RWPE2 (cell line): ENCODE data around the gene DDX10.

ENCODE experiments used
- ATAC-seq: fragments of 200-7000 bp; cut with Tn5 transposase; 3 replicates; pipeline ENCODE4 v1.9.1; 2021; ENCODE audit warnings: low read depth
- DNase-seq: peaks from one replicate; pipeline ENCODE4 v3.0.0-alpha.2; 2020; ENCODE audit warnings: low spot score
- H3K27ac ChIP-seq: fragments of 450-650 bp; 2 replicates; pipeline ENCODE4 v1.5.1; 2017; ENCODE audit warnings: mild to moderate bottlenecking; ENCODE audit not compliant: poor library complexity, severe bottlenecking
- H3K27me3 ChIP-seq: fragments of 250-450 bp; sonication (Bioruptor Pico); 2 replicates; pipeline ENCODE4 v1.5.1; 2021; ENCODE audit warnings: mild to moderate bottlenecking, moderate library complexity; ENCODE audit not compliant: insufficient read depth, poor library complexity, severe bottlenecking
- H3K36me3 ChIP-seq: fragments of 250-450 bp; sonication (Bioruptor Pico); 2 replicates; pipeline ENCODE4 v1.5.1; 2020; ENCODE audit warnings: low read depth, mild to moderate bottlenecking, moderate library complexity
- H3K4me1 ChIP-seq: fragments of 250-450 bp; sonication (Bioruptor Pico); 2 replicates; pipeline ENCODE4 v1.5.1; 2021; ENCODE audit warnings: mild to moderate bottlenecking, moderate library complexity; ENCODE audit not compliant: insufficient read depth, poor library complexity, severe bottlenecking
- H3K4me3 ChIP-seq: fragments of 250-450 bp; sonication (Bioruptor Pico); 2 replicates; pipeline ENCODE4 v1.5.1; 2021; ENCODE audit warnings: mild to moderate bottlenecking, moderate library complexity; ENCODE audit not compliant: severe bottlenecking
- H3K9me3 ChIP-seq: fragments of 250-450 bp; sonication (Bioruptor Pico); 2 replicates; pipeline ENCODE4 v1.5.1; 2021; ENCODE audit warnings: mild to moderate bottlenecking, moderate library complexity; ENCODE audit not compliant: severe bottlenecking
- TF ChIP-seq, protein P1 (sequence below): fragments of 450-650 bp; IDR thresholded peaks from one replicate; pipeline ENCODE4 v1.5.1; 2017; ENCODE audit warnings: mild to moderate bottlenecking, moderate library complexity; ENCODE audit not compliant: poor library complexity, severe bottlenecking

The DDX10 gene

DNA sequence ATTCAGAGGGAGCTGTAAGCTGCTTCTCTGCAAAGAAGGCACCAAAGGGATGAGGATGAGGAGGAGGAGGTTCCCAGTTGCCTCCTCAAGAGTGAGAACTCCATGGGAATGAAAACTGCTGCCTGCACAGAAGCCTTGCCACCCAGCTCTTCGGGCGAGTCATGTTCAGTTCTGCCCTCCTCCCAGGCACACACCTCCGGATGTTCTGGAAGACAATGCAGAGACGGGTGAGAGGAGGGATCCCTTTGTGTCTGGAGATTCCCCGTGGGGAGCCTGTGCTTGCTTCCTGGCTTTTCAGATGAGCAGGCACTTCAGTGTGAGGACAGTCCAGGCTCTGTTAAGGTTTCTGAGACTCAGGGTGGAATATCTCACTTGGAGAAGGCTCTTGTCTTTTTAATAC, 295.6 kb downstream of the DDX10 start:
- Histone ChIP-seq H3K36me3 (no peaks in the 10 kb centered on the region), H3K27me3 (no peaks in the 10 kb centered on the region), H3K4me1 (peaks cover 13% of the 10 kb centered on the region), H3K27ac (no peak overlapping the region), H3K4me3 (no peak overlapping the region), H3K9me3 (no peaks in the 10 kb centered on the region)
- DNase-seq, result no peak
- TF ChIP-seq, protein P1, sequence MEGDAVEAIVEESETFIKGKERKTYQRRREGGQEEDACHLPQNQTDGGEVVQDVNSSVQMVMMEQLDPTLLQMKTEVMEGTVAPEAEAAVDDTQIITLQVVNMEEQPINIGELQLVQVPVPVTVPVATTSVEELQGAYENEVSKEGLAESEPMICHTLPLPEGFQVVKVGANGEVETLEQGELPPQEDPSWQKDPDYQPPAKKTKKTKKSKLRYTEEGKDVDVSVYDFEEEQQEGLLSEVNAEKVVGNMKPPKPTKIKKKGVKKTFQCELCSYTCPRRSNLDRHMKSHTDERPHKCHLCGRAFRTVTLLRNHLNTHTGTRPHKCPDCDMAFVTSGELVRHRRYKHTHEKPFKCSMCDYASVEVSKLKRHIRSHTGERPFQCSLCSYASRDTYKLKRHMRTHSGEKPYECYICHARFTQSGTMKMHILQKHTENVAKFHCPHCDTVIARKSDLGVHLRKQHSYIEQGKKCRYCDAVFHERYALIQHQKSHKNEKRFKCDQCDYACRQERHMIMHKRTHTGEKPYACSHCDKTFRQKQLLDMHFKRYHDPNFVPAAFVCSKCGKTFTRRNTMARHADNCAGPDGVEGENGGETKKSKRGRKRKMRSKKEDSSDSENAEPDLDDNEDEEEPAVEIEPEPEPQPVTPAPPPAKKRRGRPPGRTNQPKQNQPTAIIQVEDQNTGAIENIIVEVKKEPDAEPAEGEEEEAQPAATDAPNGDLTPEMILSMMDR, result no peak
- ATAC-seq, result peak; percentile 62

- Histone ChIP-seq H3K9me3 (no peaks in the 10 kb centered on the region), H3K36me3 (no peaks in the 10 kb centered on the region), H3K4me1 (peaks cover 13% of the 10 kb centered on the region), H3K27ac (no peak overlapping the region), H3K4me3 (no peak overlapping the region), H3K27me3 (no peaks in the 10 kb centered on the region)
- ATAC-seq (no peak), DNase-seq (no peak)
- TF ChIP-seq, protein P1, result no peak
Observed at GRCh38 chr11:108961095-108961494, 296.2 kb downstream of the DDX10 start.

DNA sequence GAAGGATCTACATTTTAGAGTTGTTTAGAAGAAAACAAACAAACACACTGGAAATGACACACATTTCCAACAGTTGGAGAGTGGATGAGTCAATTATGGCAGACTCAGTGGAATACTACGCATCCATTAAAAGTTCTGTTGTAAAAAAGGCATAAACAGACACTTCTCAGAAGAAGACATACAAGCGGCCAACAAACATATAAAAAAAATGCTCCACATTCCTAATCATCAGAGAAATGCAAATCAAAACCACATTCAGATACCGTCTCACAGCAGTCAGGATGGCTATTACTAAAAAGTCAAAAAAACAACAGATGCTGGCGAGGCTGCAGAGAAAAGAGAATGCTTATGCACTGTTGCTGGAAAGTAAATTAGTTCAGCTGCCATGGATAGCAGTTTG, 298.2 kb downstream of the DDX10 start:
- TF ChIP-seq, protein P1, result no peak
- Histone ChIP-seq H3K36me3 (no peaks in the 10 kb centered on the region), H3K9me3 (no peaks in the 10 kb centered on the region), H3K4me1 (peaks cover 12% of the 10 kb centered on the region), H3K4me3 (no peak overlapping the region), H3K27me3 (no peaks in the 10 kb centered on the region), H3K27ac (no peak overlapping the region)
- no peak for DNase-seq
- no peak for ATAC-seq

DNA sequence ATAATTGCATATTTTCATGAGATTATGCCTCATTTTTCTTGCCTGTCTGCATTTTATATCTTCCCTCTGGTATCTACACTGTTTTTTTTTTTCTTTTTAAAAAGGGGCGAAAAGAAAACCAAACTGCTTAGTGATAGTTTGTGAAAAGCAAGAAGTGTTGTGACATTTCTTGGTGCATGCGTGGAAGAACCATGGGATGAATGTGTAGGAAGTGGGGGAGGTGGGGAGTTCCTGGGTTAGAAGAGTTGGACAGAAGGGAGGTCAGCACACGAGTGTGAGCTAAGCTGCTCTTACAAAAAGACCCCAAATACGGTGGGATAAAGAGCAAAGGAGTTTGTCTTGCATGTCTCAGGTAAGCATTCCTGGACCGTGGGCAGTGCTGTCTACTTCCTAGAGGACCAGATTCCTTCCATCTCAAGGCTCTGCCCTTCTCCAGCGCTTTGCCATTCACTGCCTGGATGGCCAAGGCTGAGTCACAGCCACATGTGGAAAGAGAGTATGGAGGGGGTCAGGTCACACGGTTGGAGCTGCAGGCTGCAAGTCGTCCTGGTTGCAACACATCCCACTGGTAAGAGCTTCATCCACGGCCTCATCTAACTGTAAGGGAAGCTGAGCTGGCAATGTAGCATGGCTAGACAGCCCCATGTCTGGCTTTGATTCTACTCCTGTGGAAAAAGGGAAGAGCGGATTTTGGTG, 300.6 kb downstream of the DDX10 start:
- DNase-seq, result no peak
- no peaks in the 10 kb centered on the region for H3K9me3 ChIP-seq
- H3K27ac ChIP-seq, result no peak overlapping the region
- H3K36me3 ChIP-seq, result no peaks in the 10 kb centered on the region
- TF ChIP-seq, protein P1, result no peak
- H3K4me3 ChIP-seq, result no peak overlapping the region
- peak; percentile 62 for ATAC-seq
- H3K27me3 ChIP-seq, result no peaks in the 10 kb centered on the region
- no peaks in the 10 kb centered on the region for H3K4me1 ChIP-seq

DNA sequence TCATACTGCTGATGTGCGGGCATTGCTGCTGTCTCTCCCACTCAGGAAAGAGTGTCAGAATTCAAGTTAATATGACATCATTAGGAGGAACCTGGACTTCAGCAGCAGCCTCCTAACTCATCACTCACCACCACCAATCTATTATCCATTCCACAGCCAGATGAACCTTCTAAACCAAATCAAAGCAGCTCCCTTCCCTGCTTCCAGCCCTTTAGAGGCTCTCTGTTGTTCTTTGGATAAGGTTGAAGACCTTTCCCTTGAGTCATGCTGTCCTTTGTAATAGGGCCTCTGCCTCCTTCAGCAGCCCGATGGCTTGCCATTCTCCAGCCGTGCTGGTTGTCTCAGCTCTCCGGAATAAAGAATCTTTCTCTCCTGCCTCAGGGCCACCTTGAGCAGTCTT, 301.3 kb downstream of the DDX10 start:
- Histone ChIP-seq H3K36me3 (no peaks in the 10 kb centered on the region), H3K27ac (no peak overlapping the region), H3K4me1 (no peaks in the 10 kb centered on the region), H3K27me3 (no peaks in the 10 kb centered on the region), H3K4me3 (no peak overlapping the region), H3K9me3 (no peaks in the 10 kb centered on the region)
- DNase-seq (no peak), ATAC-seq (no peak)
- TF ChIP-seq, protein P1, result no peak
